Lower leg skin (tissue), 3 donors: ENCODE data around the gene WARS2.

Source experiments
- CTCF ChIP-seq, 3 donors: fragments of 450-650 bp; IDR thresholded peaks; one replicate each; pipeline ENCODE4 v1.5.1; 2016; ENCODE audit warnings: antibody characterized with exemption in 3 of 3, mild to moderate bottlenecking in 3 of 3, moderate library complexity in 2 of 3
- POLR2A ChIP-seq, 2 donors: fragments of 450-650 bp; IDR thresholded peaks; one replicate each; pipeline ENCODE4 v1.6.1; 2016 to 2017; ENCODE audit warnings: antibody characterized with exemption in 2 of 2, mild to moderate bottlenecking in 1 of 2, moderate library complexity in 1 of 2

DNA sequence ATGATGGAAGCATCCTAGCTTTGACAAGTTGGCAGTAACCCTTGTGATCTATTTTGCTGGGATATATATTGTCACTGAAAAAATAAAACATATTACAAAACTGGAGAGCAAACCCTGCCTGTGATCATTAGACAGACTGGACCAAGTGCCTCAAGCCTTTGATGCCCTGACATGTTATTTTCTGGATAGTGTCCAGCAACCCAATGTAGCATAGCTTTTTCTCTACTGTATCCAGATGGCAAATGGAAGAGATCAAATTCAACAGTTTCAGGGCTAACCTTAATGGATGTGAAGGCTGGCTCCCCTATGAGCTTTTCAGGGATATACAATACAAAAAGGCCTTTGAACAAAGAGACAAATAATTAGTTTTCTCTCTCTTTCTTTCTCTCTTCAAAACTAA, 25.1 kb downstream of the WARS2 start:
- TF ChIP-seq CTCF (IDR thresholded peaks at IDR 0.05) (no peak), POLR2A (IDR thresholded peaks at IDR 0.05) (no peak)
